NCI-H1417 (cell line): Measurements from ENCODE around the gene CPEB3.
A peak's percentile ranks its signal among the peaks of the same experiment; 100 is the strongest.

ENCODE experiments used
- DNase-seq, 3 experiments: peaks; one replicate each; lab custom pipeline; 2025; lab: John Stamatoyannopoulos, UW

Gene CPEB3

GRCh38 chr10:92103376-92104090, 187.3 kb downstream of the CPEB3 start:
- DNase-seq, result no peak

DNA sequence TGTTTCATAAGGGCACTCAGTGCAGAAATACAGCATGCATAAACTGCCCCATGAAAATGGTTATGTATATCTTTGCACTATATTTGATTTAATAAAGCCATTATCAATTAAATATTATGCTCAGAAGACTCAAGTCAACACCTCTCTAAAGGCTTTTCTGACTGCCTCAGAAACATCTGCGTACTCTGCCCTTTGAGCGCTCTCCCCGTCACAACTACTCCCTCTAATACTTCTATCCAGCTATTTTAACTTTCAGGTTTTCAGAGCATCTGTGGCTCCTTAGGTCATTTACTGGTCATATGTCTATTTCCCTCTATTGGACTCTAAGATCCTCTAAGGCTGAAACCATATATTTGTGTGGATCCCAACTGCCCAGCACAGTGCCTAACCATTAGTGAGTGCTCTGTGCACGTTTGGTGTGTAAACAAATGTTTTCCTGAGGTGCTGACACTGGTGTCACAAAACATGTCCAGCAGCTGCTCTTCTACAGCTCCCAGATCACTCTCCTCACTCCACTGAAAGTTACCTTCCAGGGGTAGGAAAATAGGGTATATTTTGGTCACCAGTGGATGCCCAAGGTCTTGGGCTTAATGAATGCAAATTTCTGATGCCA, 188.2 kb downstream of the CPEB3 start:
- DNase-seq, result peak in 1 of 3 experiments; percentile 4

DNA sequence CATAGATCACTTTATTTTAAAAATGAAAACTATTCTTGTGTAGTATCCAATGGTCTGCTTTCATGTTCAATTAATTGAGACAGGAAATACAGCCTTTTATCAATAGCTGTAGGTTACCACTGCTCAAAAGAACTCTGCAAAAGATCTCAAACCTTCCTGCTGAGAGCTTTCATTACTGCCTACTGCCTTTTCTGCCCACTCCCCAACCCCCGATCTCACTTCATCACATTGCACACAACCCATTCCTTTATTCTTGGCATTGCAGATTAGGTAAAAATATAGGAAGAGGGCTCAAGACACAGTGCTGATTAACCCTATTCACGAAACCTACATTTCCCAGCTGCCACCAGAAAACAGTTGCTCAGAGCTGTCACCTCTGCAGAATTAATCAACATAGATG, 195.9 kb downstream of the CPEB3 start:
- DNase-seq, result peak in 1 of 3 experiments; percentile 1

- no peak for DNase-seq
Observed at GRCh38 chr10:92091965-92092364, 198.9 kb downstream of the CPEB3 start.

DNA sequence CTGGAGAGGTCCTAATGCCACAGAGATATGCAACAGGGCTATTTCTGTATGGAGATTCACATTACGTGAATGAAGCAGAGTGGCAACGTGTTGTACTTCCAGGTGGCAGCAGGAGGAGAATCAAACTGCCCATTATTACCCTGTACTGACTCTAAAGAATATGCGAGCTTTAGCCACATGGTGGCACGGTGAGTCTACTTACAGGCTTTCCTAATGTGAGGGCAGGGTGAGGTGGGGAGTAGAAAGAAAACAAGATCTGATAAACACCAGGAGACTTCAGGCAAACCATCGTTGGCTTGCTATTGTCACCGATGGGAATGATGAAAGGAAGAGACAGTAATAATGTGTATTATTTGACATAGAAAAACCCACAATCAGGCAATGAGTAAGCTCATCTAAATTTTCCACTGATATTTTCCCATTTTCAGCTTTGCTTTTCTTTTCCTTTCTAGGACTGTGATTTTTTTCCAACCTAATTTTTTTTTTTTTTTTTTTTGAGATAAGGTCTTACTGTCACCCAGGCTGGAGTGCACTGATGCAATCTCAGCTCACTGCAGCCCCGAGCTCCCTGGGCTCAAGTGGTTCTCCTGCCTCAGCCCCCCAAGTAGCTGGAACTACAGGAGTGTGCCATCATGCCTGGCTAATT, 203.0 kb downstream of the CPEB3 start:
- peak; percentile 55 to 88 (median 64) for DNase-seq

GRCh38 chr10:92082583-92083280, 208.1 kb downstream of the CPEB3 start:
- no peak for DNase-seq

GRCh38 chr10:92081641-92082040, 209.2 kb downstream of the CPEB3 start:
- no peak for DNase-seq

DNA sequence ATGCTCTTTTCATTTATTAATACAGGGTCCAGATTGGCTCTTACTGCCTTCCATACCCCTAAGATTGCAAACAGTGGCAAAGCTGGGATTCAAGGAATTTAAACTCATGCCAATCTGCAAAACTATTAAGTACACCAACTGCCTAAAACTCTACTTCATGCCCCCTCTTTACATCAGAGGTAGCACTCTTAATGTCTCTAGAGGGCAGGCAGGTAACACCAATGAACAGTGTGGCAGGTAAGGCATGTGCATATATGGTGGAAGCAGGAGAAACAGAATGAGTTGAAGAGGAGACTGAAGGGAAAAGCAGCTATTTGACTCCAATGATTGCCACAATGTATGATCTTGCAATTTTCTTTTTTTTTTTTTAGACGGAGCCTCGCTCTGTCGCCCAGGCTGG, 210.6 kb downstream of the CPEB3 start:
- no peak for DNase-seq

GRCh38 chr10:92079003-92079402, 211.9 kb downstream of the CPEB3 start:
- no peak for DNase-seq

DNA sequence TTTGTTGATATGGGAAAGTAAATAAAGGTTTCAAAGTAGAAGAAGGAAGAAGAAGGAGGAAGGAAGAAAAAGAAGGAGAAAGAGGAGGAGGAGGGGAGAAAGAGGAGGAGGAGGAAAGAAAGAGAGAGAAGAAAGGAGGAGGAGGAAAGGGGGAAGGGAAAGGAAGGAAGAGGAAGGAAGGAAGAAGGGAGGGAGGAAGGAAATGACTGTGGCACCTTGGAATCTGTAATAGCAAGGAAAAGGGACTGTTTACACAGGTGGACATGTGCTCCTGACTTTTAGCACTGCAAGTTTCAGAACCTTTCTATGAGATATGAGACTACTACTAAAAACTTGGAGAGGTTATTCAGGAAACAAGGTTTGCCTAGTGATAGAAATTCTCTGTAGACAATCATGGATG, 214.2 kb downstream of the CPEB3 start:
- no peak for DNase-seq

- no peak for DNase-seq
Observed at GRCh38 chr10:92075829-92076228, 215.0 kb downstream of the CPEB3 start.

GRCh38 chr10:92074126-92074887, 216.6 kb downstream of the CPEB3 start:
- no peak for DNase-seq

DNA sequence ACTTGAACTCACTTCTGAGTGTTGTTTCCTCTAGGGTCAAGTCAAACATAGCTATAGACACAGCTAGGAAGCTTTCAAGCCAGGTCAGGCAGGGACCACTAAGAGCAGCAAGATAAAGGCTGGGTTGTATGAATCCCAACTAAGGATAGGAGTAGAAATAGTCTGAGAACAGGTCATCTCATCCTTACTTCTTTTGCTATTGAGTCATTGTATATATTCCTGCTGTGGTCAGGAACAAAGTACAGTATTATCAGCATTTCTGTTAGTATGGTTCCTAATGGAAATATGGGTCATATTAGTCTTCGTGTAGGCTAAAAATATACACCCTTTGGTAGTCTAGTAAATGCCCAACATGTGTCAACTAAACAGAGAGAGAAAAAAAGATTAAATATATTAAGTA, 222.0 kb downstream of the CPEB3 start:
- DNase-seq, result no peak

- no peak for DNase-seq
Observed at GRCh38 chr10:92066386-92066785, 224.5 kb downstream of the CPEB3 start.

- no peak for DNase-seq
Observed at GRCh38 chr10:92064506-92064905, 226.4 kb downstream of the CPEB3 start.

GRCh38 chr10:92062273-92062672, 228.6 kb downstream of the CPEB3 start:
- no peak for DNase-seq

DNA sequence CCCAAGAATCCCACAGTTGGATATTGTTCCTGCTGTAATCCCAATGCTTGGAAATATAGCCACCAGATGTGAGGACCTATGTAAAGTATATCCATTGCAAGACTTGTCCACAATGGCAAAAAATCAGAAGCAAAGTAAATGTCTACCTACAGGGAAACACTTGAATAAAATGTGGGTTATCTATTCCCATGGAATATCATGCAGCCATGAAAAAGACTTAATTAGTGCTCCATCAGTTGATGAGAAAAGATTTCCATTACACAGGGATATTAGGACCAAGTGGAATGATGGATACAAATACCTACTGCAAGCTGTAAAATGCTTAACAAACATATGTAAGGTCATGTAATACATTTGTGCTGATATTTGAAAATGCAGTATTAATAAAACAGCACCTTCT, 236.1 kb downstream of the CPEB3 start:
- DNase-seq, result no peak

DNA sequence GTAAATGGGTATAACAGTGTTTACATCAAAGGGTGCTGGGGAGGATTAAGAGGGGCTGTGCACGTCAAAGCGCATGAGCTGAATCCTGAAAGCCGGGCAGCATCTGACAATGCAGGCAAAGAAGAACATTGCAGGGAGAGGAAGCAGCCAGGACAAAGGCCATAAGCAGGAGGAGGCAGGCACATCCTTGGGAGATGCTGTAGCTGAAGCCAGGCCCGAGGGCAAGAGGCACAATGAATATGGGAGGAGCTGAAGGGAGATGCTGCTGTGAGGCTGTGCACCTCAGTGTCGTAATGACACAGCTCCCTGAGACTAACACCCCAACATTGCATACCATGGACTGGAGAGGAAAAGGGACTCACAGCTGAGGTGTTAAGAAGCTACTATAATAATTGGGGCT, 238.1 kb downstream of the CPEB3 start:
- DNase-seq, result no peak

DNA sequence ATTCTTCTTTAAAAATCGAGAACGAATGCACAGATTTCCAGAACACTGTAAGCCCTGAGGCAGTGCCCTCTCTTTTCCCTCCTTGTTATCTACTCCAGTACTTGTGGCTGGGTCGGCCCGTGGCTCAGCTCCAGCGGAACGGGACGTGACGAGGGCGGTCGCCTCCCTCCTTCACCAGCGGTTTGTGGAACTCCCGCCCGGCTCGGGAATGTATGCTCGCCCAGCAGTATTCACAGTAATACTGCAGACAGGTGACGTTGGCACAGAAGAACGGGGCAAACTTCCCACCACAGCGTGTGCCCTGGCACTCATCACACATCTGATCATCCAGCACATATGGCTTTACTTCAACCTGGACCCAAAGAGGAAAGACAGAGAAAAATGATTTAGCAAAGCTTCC, 238.8 kb downstream of the CPEB3 start:
- no peak for DNase-seq

DNA sequence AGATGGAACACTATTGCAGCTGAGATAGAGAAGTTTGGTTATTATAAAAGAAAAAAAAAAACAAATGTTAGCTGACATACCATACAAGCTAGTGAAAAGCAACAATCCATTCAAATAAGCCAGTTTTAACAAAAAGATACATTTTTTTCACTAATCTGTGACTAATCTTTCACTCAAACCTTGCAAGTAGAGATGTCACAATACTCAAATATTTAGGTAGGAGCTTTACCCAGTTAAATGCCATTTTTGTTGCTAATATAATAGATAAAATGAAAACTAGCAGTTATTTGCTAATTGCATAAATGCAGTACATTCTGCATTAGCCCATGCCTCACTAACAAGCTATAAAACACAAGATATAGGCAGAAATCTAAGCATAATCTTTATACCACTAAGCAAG, 243.7 kb downstream of the CPEB3 start:
- no peak for DNase-seq

GRCh38 chr10:92045641-92046106, 245.2 kb downstream of the CPEB3 start:
- no peak for DNase-seq

DNA sequence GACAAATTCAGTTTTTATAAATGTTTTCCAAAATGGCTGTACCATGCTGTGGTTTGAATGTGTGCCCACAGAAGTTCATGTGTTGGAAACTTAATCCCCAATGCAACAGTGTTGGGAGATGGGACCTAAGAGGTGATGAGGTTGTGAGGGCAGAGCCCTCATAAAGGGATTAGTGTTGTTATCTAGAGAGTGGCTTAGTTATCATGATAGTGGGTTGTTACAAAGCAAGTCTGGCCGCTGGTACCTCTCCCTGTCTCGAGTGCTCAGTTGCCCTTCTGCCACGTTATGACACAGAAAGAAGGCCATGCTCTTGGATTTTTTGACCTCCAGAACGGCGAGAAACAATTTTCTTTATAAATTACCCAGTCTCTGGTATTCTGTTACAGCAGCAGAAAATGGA, 248.3 kb downstream of the CPEB3 start:
- DNase-seq, result no peak
